ENCODE data around the gene RAD52.
"Not testable (repeated sequence)": the region's sequence is repeated elsewhere in the genome, so short reads cannot be mapped to it uniquely, and the experiment has no call there.

The RAD52 gene

DNA sequence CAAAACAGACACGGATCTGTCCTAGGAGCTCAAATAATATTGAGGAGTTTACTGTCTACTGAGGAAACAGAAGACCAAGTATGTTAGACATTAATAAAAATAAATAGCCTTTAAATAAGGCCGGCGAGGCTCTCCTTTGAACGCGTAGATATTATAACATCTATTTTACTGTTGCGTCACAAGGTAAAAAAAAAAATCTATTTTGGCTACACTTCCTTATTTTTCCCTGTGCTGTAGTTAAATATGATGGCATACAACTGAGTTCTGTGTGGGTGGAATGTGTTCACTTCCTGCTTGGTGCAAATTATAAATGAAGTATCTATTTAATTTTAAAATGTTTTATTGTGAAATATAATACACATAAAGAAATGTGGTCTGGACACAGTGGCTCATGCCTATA lies 17.2 kb upstream of the RAD52 start:
- no peak for FAIRE-seq

- FAIRE-seq: no peak
Measured at GRCh38 chr12:958588-959123, 9.2 kb upstream of the RAD52 start.

DNA sequence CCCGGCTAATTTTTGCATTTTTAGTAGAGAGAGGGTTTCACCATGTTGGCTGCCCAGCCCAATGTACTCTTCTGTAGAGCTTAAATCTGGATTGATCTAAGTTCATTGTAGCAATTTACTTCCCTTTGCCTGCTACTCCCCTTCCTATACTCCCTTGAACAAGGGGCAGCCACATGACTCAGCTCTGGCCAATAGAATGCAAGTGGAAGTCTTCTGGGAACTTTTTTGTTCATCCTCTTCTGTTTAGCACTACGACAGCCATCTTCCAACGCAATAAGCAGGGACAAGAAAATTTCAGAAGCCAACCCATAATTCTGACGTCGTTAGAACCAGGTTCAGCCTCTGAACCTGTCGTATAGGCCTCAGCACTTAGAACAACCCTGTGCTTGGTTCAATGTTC lies 6.4 kb upstream of the RAD52 start:
- no peak for FAIRE-seq

GRCh38 chr12:954741-955140 lies 5.2 kb upstream of the RAD52 start:
- no peak for FAIRE-seq

DNA sequence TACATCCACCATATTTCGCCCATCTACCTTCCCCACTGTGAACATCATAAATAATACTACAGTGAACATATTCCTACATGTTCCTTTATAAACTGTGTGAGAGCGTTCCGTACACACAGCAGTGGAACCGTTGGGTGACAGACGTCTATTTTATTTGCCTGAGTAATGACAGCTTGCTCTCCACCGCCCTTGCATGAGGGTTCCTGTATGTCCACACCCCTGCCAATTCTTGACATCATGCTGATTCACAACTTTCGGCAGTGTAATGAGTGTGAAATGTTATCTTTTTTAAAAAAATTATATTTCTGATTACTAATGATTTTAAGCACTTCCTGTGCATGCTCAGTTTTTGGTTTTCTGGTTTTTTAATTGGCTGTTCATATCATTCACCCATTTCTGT lies 4.3 kb upstream of the RAD52 start:
- no peak for FAIRE-seq

DNA sequence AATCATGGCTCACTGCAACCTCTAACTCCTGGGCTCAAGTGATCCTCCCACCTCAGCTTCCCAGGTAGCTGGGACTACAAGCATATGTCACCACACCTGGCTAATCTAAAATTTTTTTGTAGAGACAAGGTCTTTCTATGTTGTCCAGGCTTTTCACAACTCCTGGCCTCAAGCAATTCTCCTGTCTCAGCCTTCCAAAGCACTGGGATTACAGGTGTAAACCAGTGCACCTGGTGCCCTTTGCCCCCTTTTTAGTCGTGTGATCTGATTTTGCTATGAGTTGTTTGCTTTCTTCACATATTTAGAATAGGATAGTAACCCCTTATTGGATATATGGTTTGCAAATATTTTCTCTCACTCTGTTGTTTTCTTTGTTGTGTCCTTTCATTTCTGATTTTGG lies 1.7 kb upstream of the RAD52 start:
- FAIRE-seq: no peak

GRCh38 chr12:948238-948637 lies 1.3 kb downstream of the RAD52 start:
- no peak for FAIRE-seq

- no peak for FAIRE-seq
Measured at GRCh38 chr12:946631-947030, 2.9 kb downstream of the RAD52 start.

GRCh38 chr12:946212-946611 lies 3.3 kb downstream of the RAD52 start:
- no peak for FAIRE-seq

DNA sequence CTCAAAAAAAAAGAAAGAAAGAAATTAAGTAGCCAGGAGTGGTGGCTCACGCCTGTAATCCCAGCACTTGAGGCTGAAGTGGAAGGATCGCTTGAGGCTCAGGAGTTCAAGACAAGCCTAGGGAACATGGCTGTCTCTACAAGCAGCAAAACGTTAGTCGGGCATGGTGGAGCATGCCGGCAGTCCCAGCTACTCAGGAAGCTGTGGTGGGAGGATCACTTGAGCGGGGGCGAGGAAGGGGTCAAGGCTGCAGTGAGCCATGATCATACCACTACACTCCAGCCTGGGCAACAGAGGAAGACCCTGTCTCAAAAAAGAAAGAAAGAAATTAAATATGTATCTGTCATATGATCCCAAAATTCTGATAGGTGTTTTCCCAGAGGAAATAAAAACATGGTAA lies 5.3 kb downstream of the RAD52 start:
- FAIRE-seq: no peak

GRCh38 chr12:943051-943450 lies 6.4 kb downstream of the RAD52 start:
- FAIRE-seq: no peak

- FAIRE-seq: no peak
Measured at GRCh38 chr12:938810-939209, 10.7 kb downstream of the RAD52 start.

DNA sequence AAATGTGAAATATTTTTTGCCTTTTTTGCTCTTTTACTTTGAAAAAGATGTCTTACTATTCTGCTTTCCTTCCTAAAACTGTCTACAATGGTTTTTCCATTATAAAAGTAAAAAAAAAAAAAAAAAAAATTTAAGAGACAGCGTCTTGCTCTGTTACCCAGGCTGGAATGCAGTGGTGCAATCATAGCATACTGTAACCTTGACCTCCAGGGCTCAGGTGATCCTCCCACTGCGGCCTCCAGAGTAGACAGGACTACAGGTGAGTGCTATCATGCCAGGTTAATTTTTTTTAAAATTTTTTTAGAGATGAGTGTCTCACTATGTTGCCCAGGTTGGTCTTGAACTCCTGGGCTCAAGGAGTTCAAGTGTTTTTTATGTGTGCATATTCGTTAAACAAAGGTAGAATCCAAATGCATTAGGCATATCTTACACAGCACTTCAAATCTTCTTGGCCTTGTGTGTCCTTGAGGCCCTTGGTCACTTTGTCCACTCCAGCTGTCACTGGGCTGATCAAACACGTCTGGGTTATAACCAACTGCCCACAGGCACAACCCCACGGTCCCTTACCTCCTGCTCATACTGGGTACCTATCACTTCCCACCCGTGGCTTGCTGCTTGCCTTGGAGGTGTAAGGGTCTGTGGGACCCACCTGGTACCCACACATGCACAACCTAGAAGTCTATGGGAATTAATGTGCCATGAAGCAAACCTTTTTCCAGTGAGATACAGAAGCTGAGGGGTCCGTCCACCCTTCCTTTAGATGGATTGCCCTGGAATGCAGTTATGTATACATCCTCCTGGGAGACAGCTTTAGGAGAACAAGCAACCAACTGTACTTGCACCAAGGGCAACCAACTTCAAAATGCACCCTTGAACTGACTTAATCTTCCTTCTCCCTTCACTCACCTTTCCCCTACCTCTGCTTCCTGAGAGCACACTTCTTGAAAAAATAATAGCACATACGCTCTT lies 12.8 kb downstream of the RAD52 start:
- no peak for FAIRE-seq

- FAIRE-seq: not testable (repeated sequence)
Measured at GRCh38 chr12:935891-936290, 13.6 kb downstream of the RAD52 start.

GRCh38 chr12:931591-931990 lies 17.9 kb downstream of the RAD52 start:
- no peak for FAIRE-seq

- FAIRE-seq: no peak
Measured at GRCh38 chr12:931060-931459, 18.4 kb downstream of the RAD52 start.

- no peak for FAIRE-seq
Measured at GRCh38 chr12:926641-927040, 22.9 kb downstream of the RAD52 start.

- no peak for FAIRE-seq
Measured at GRCh38 chr12:922285-922684, 27.2 kb downstream of the RAD52 start.

DNA sequence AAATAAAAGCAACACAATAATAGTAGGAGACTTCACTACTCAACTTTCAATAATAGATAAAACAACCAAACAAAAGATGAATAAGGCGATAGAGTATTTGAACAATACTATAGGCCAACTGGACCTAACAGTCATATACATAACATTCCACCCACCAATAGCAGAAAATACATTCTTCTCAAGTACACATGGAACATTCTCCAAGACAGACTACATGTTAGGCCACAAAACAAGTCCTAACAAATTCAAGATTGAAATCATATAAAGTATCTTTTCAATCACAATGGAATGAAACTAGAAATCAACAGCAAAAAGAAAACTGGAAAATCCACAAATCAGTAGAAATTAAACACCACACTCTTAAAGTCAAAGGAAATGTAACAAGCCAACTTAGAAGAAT lies 28.8 kb downstream of the RAD52 start:
- no peak for FAIRE-seq

- no peak for FAIRE-seq
Measured at GRCh38 chr12:916712-917445, 32.6 kb downstream of the RAD52 start.

DNA sequence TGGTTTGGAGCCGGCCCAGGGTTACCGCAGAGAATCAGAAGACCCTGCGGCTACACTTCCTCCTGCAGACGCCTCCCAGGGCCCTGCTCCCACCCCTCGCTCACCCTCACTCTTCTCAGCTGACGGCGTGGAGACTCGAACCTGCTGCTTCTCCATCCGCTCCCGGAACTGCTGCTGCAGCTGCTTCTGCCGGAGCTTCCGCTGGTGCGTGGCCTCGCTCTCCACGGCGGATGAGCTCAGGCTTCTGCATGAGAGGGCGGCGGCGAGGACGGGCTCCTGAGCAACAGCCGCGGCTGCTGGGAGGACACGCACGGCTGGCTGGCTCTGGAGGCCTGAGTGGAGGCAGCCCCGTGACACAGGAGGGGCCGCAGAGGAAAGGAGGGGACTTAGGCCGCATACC lies 33.3 kb downstream of the RAD52 start:
- no peak for FAIRE-seq

DNA sequence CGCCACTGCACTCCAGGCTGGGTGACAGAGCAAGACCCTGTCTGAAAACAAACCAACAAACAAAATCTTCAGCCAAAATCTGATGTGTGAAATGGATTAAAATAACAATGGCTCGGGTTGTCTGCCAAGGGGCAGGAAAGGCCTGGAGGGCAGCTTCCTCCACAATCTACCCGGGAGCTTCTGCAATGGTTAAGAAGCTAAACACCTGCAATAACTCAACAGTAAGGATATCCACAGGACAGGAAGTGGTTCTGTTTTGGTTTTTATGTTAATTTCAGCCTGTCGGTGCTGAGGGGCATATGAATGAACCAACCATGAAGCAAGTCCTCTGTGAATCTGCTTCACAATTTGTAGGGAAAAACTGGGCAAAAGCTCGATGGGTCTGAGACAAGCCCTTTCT lies 34.4 kb downstream of the RAD52 start:
- no peak for FAIRE-seq

GRCh38 chr12:913919-914698 lies 35.4 kb downstream of the RAD52 start:
- no peak for FAIRE-seq
